ENCODE results near the gene PACRG. TPM values are rescaled to one million over a fixed set of nuclear protein-coding genes. Genes with fewer than 3 reads are reported as not detected.

PACRG gene
- total RNA-seq, 1 experiment from 2014 or later = 0.59 TPM

GRCh38 chr6:163149279-163149848, 421.6 kb downstream of the PACRG start:
- Histone ChIP-seq H3K36me3 (ENCODE audit: control insufficient read depth, insufficient read depth, low read length) (no peaks in the 10 kb centered on the region), H3K9me3 (ENCODE audit: control insufficient read depth, insufficient read depth, low read depth, low read length) (no peaks in the 10 kb centered on the region), H3K27ac (ENCODE audit: low read length) (no peak overlapping the region), H3K27me3 (ENCODE audit: control insufficient read depth, insufficient read depth, low read length) (no peaks in the 10 kb centered on the region), H3K4me3 (ENCODE audit: low read depth in 2 of 2, low read length in 2 of 2) (no peak overlapping the region), H3K4me1 (ENCODE audit: control insufficient read depth, insufficient read depth, low read length) (no peaks in the 10 kb centered on the region)
- in situ Hi-C loops (cut with HindIII; ENCODE audit: low pct_unique_long_range_greater_than_20kb, low sequenced_read_pairs) (no loop called here), intact Hi-C loops (cut with micrococcal nuclease; ENCODE audit: unreplicated experiment) (no loop called here)
- CTCF ChIA-PET = no interaction called here
- no peak for TF ChIP-seq REST (IDR thresholded peaks at IDR 0.05; ENCODE audit: insufficient read depth in 1 of 2, low read depth in 2 of 2, low read length in 1 of 2)
- no peak for TF ChIP-seq POLR2AphosphoS5 (IDR thresholded peaks at IDR 0.05; ENCODE audit: low read depth, low read length)
- TF ChIP-seq TCF7L2 (IDR thresholded peaks at IDR 0.05; ENCODE audit: low read depth, low read length) = no peak
- no peak for TF ChIP-seq CTCF (IDR thresholded peaks at IDR 0.05)
- TF ChIP-seq SIN3A (IDR thresholded peaks at IDR 0.05; ENCODE audit: borderline replicate concordance, insufficient read depth, low read depth, low read length) = no peak
- BruUV-seq (replicated peaks) = no TSS peak
- ATAC-seq = no peak
- POLR2A ChIA-PET = no interaction called here
- no peak for DNase-seq (ENCODE audit: low read depth, low spot score)

GRCh38 chr6:163151212-163151611, 423.4 kb downstream of the PACRG start:
- Histone ChIP-seq H3K4me3 (ENCODE audit: low read depth in 2 of 2, low read length in 2 of 2) (no peak overlapping the region), H3K36me3 (ENCODE audit: control insufficient read depth, insufficient read depth, low read length) (no peaks in the 10 kb centered on the region), H3K4me1 (ENCODE audit: control insufficient read depth, insufficient read depth, low read length) (no peaks in the 10 kb centered on the region), H3K27ac (ENCODE audit: low read length) (no peak overlapping the region), H3K9me3 (ENCODE audit: control insufficient read depth, insufficient read depth, low read depth, low read length) (no peaks in the 10 kb centered on the region), H3K27me3 (ENCODE audit: control insufficient read depth, insufficient read depth, low read length) (no peaks in the 10 kb centered on the region)
- POLR2A ChIA-PET = no interaction called here
- TF ChIP-seq CTCF (IDR thresholded peaks at IDR 0.05) = no peak
- no peak for TF ChIP-seq TCF7L2 (IDR thresholded peaks at IDR 0.05; ENCODE audit: low read depth, low read length)
- TF ChIP-seq POLR2AphosphoS5 (IDR thresholded peaks at IDR 0.05; ENCODE audit: low read depth, low read length) = no peak
- no peak for TF ChIP-seq REST (IDR thresholded peaks at IDR 0.05; ENCODE audit: insufficient read depth in 1 of 2, low read depth in 2 of 2, low read length in 1 of 2)
- no peak for TF ChIP-seq SIN3A (IDR thresholded peaks at IDR 0.05; ENCODE audit: borderline replicate concordance, insufficient read depth, low read depth, low read length)
- no TSS peak for BruUV-seq (replicated peaks)
- CTCF ChIA-PET = no interaction called here
- in situ Hi-C loops (cut with HindIII; ENCODE audit: low pct_unique_long_range_greater_than_20kb, low sequenced_read_pairs) (no loop called here), intact Hi-C loops (cut with micrococcal nuclease; ENCODE audit: unreplicated experiment) (no loop called here)
- DNase-seq (ENCODE audit: low read depth, low spot score) (no peak), ATAC-seq (no peak)
